H9 (cell line): Measurements from ENCODE around the gene PLXNA2. TPM values are rescaled to one million over a fixed set of nuclear protein-coding genes. Genes with fewer than 3 reads are reported as not detected.

Experiments
- DNase-seq: peaks from one replicate; pipeline ENCODE4 v3.0.0-alpha.2; 2017
- H2AFZ ChIP-seq: one replicate; pipeline ENCODE4 v1.6.1; 2013; ENCODE audit warnings: mild to moderate bottlenecking, low read length, control low read depth, moderate library complexity
- H2AK5ac ChIP-seq: 2 replicates; pipeline ENCODE4 v1.6.1; 2013; ENCODE audit warnings: low read length, control low read depth, mixed read lengths; ENCODE audit not compliant: insufficient read length
- H2BK120ac ChIP-seq: one replicate; pipeline ENCODE4 v1.6.1; 2013; ENCODE audit warnings: low read depth, mild to moderate bottlenecking, low read length, control low read depth, inconsistent platforms; ENCODE audit not compliant: poor library complexity, severe bottlenecking
- H2BK12ac ChIP-seq: 2 replicates; pipeline ENCODE4 v1.6.1; 2013; ENCODE audit warnings: low read length, control low read depth, mixed read lengths, low read depth; ENCODE audit not compliant: insufficient read length
- H2BK15ac ChIP-seq: 2 replicates; pipeline ENCODE4 v1.6.1; 2013; ENCODE audit warnings: low read depth, low read length, control low read depth
- H2BK20ac ChIP-seq: one replicate; pipeline ENCODE4 v1.6.1; 2013; ENCODE audit warnings: low read depth, mild to moderate bottlenecking, low read length, control low read depth, inconsistent platforms; ENCODE audit not compliant: poor library complexity, severe bottlenecking
- H2BK5ac ChIP-seq: 2 replicates; pipeline ENCODE4 v1.6.1; 2013; ENCODE audit warnings: low read length, control low read depth, mixed read lengths; ENCODE audit not compliant: insufficient read length
- H3K14ac ChIP-seq: 2 replicates; pipeline ENCODE4 v1.6.1; 2013; ENCODE audit warnings: low read length, control low read depth; ENCODE audit not compliant: insufficient read depth
- H3K18ac ChIP-seq: 2 replicates; pipeline ENCODE4 v1.6.1; 2013; ENCODE audit warnings: low read depth, mild to moderate bottlenecking, mixed read lengths, low read length, control low read depth; ENCODE audit not compliant: insufficient read length
- H3K23ac ChIP-seq: 2 replicates; pipeline ENCODE4 v1.6.1; 2013; ENCODE audit warnings: low read length, control low read depth, mixed read lengths, low read depth; ENCODE audit not compliant: insufficient read length
- H3K23me2 ChIP-seq: 2 replicates; pipeline ENCODE4 v1.6.1; 2013; ENCODE audit warnings: low read depth, mild to moderate bottlenecking, mixed read lengths, low read length, control low read depth; ENCODE audit not compliant: insufficient read length, poor library complexity, severe bottlenecking
- H3K27ac ChIP-seq: 2 replicates; pipeline ENCODE4 v1.5.1; 2013; ENCODE audit warnings: low read length, control low read depth, mixed read lengths, low read depth; ENCODE audit not compliant: insufficient read length
- H3K27me3 ChIP-seq: 2 replicates; pipeline ENCODE4 v1.6.1; 2013; ENCODE audit warnings: low read length, control low read depth, inconsistent platforms; ENCODE audit not compliant: insufficient read depth
- H3K4ac ChIP-seq: 2 replicates; pipeline ENCODE4 v1.6.1; 2013; ENCODE audit warnings: low read depth, mild to moderate bottlenecking, control low read depth, inconsistent platforms, low read length, moderate library complexity
- H3K4me1 ChIP-seq: 2 replicates; pipeline ENCODE4 v1.6.1; 2013; ENCODE audit warnings: low read length, control low read depth, inconsistent platforms; ENCODE audit not compliant: insufficient read depth
- H3K4me2 ChIP-seq: 2 replicates; pipeline ENCODE4 v1.6.1; 2013; ENCODE audit warnings: low read length, control low read depth, mixed read lengths; ENCODE audit not compliant: insufficient read length, insufficient read depth
- H3K56ac ChIP-seq: 2 replicates; pipeline ENCODE4 v1.6.1; 2013; ENCODE audit warnings: low read depth, mild to moderate bottlenecking, mixed read lengths, low read length, control low read depth; ENCODE audit not compliant: insufficient read length
- H3K79me1 ChIP-seq: 2 replicates; pipeline ENCODE4 v1.6.1; 2013; ENCODE audit warnings: low read depth, mild to moderate bottlenecking, moderate library complexity, low read length, control low read depth, inconsistent platforms; ENCODE audit not compliant: insufficient read depth, poor library complexity, severe bottlenecking
- H3K79me2 ChIP-seq: 2 replicates; pipeline ENCODE4 v1.6.1; 2013; ENCODE audit warnings: low read length, control low read depth, inconsistent platforms; ENCODE audit not compliant: insufficient read depth
- H3K9ac ChIP-seq: 2 replicates; pipeline ENCODE4 v1.6.1; 2013; ENCODE audit warnings: low read length, control low read depth, mixed read lengths; ENCODE audit not compliant: insufficient read length; ENCODE audit errors: extremely low read depth
- H3K9me3 ChIP-seq: one replicate; pipeline ENCODE4 v1.6.1; 2013; ENCODE audit warnings: low read depth, low read length, inconsistent platforms; ENCODE audit not compliant: control insufficient read depth
- H3T11ph ChIP-seq: one replicate; pipeline ENCODE4 v1.6.1; 2013; ENCODE audit warnings: mild to moderate bottlenecking, low read length, control low read depth, inconsistent platforms
- H4K20me1 ChIP-seq: one replicate; pipeline ENCODE4 v1.6.1; 2013; ENCODE audit not compliant: control insufficient read depth, insufficient read length, insufficient read depth
- H4K5ac ChIP-seq: 2 replicates; pipeline ENCODE4 v1.6.1; 2013; ENCODE audit warnings: low read depth, mild to moderate bottlenecking, mixed read lengths, low read length, control low read depth; ENCODE audit not compliant: insufficient read length
- H4K8ac ChIP-seq: replicated peaks from 2 replicates; pipeline ENCODE4 v1.6.1; 2013; ENCODE audit warnings: low read length, control low read depth, mixed read lengths, low read depth; ENCODE audit not compliant: insufficient read length
- H4K91ac ChIP-seq: 2 replicates; pipeline ENCODE4 v1.6.1; 2013; ENCODE audit warnings: low read depth, mild to moderate bottlenecking, moderate library complexity, mixed read lengths, low read length, control low read depth; ENCODE audit not compliant: insufficient read length
- H3K27ac Mint-ChIP-seq, 3 experiments: 2 replicates in 2 of 3; 3 replicates in 1 of 3; pipeline ENCODE4 v1.8.0; 2020 to 2021; ENCODE audit warnings: mixed read lengths in 3 of 3, mild to moderate bottlenecking in 1 of 3, moderate library complexity in 1 of 3
- H3K27me3 Mint-ChIP-seq: 2 replicates; pipeline ENCODE4 v1.8.0; 2021; ENCODE audit warnings: low read depth, mild to moderate bottlenecking, moderate library complexity, mixed read lengths
- H3K36me3 Mint-ChIP-seq, 3 experiments: 2 replicates in 2 of 3; 3 replicates in 1 of 3; pipeline ENCODE4 v1.8.0; 2020 to 2021; ENCODE audit warnings: low read depth in 3 of 3, mixed read lengths in 3 of 3; ENCODE audit not compliant: insufficient read depth in 1 of 3
- H3K4me1 Mint-ChIP-seq, 2 experiments: 2 replicates each; pipeline ENCODE4 v1.8.0; 2020; ENCODE audit warnings: mixed read lengths in 2 of 2
- H3K4me3 Mint-ChIP-seq, 2 experiments: 2 replicates in 1 of 2; 3 replicates in 1 of 2; pipeline ENCODE4 v1.8.0; 2020 to 2021; ENCODE audit warnings: mild to moderate bottlenecking in 2 of 2, mixed read lengths in 2 of 2, moderate library complexity in 1 of 2
- H3K9me3 Mint-ChIP-seq, 2 experiments: 2 replicates in 1 of 2; 3 replicates in 1 of 2; pipeline ENCODE4 v1.8.0; 2020; ENCODE audit warnings: mild to moderate bottlenecking in 2 of 2, mixed read lengths in 2 of 2, moderate library complexity in 1 of 2
- WGBS: extraction: QIAGEN DNeasy Blood & Tissue Kit; methylation state at CpG from one replicate; pipeline ENCODE4 v1.1.7; 2013; ENCODE audit warnings: missing lambda C conversion rate, low lambda C conversion rate, mixed read lengths; ENCODE audit not compliant: insufficient read length; ENCODE audit errors: extremely low coverage; 5-methylcytosine and 5-hydroxymethylcytosine counted together
- total RNA-seq: library from RNA; stranded (reverse); gene quantifications from 2 replicates; pipeline ENCODE4 v1.2.1, GENCODE V29; 2021
- TF ChIP-seq, protein P1 (sequence below): fragments of 200-600 bp; sonication (generic); conservative IDR thresholded peaks from 3 replicates; pipeline ENCODE4 v1.8.0; 2021; ENCODE audit warnings: antibody characterized with exemption, mild to moderate bottlenecking

PLXNA2 gene
- total RNA-seq, 1 experiment from 2014 or later = 0.57 TPM

DNA sequence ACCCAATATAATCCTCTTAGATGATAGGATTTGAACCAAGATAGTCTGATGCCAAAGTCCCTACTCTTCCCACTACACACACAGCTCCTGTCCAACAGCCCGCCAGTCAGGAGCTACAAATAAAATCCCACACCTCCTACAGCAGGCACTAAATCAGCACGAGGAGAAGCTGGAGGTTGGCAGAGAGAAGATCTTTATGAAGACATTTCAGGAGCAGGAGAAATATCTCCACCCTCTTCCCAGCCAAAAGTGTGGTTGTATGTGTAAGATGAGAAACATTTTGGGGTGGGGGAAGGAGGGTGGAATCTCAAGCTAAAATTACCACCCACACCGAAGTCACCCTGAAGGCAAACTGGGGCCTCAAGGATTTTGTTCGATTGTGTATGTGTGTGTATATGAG lies 54.5 kb downstream of the PLXNA2 start:
- TF ChIP-seq, protein P1, sequence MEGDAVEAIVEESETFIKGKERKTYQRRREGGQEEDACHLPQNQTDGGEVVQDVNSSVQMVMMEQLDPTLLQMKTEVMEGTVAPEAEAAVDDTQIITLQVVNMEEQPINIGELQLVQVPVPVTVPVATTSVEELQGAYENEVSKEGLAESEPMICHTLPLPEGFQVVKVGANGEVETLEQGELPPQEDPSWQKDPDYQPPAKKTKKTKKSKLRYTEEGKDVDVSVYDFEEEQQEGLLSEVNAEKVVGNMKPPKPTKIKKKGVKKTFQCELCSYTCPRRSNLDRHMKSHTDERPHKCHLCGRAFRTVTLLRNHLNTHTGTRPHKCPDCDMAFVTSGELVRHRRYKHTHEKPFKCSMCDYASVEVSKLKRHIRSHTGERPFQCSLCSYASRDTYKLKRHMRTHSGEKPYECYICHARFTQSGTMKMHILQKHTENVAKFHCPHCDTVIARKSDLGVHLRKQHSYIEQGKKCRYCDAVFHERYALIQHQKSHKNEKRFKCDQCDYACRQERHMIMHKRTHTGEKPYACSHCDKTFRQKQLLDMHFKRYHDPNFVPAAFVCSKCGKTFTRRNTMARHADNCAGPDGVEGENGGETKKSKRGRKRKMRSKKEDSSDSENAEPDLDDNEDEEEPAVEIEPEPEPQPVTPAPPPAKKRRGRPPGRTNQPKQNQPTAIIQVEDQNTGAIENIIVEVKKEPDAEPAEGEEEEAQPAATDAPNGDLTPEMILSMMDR = no peak
- H3K4me1 Mint-ChIP-seq = peaks cover 0 to 5% of the 10 kb centered on the region in 2 experiments; a peak in 2 of 4 replicates

More for the DNA sequence above, 54.5 kb downstream of the PLXNA2 start:
- H3K9me3 ChIP-seq = no peaks in the 10 kb centered on the region
- H2BK5ac ChIP-seq = no peak overlapping the region
- H3K27me3 ChIP-seq = no peaks in the 10 kb centered on the region
- Mint-ChIP-seq H3K27ac (no peak overlapping the region), H3K4me3 (no peak overlapping the region), H3K27me3 (peaks cover 1% of the 10 kb centered on the region; the same call in 1 of the 2 replicates), H3K36me3 (no peaks in the 10 kb centered on the region), H3K9me3 (no peaks in the 10 kb centered on the region)
- H4K8ac ChIP-seq = no peak overlapping the region
- no CpG with 5 or more reads among the region's 4 CpGs for WGBS
- H3K14ac ChIP-seq = no peak overlapping the region
- H2BK20ac ChIP-seq = no peak overlapping the region
- H4K20me1 ChIP-seq = no peaks in the 10 kb centered on the region
- H3K18ac ChIP-seq = no peak overlapping the region
- no peak overlapping the region for H4K91ac ChIP-seq
- no peaks in the 10 kb centered on the region for H3K79me2 ChIP-seq
- H3T11ph ChIP-seq = no peak overlapping the region
- no peak overlapping the region for H3K23ac ChIP-seq
- no peak overlapping the region for H3K4me2 ChIP-seq
- H3K9ac ChIP-seq = no peak overlapping the region
- H2BK15ac ChIP-seq = no peak overlapping the region
- H3K79me1 ChIP-seq = no peaks in the 10 kb centered on the region
- H2AK5ac ChIP-seq = no peak overlapping the region
- no peak overlapping the region for H3K27ac ChIP-seq
- H3K23me2 ChIP-seq = no peaks in the 10 kb centered on the region
- no peak overlapping the region for H2BK120ac ChIP-seq
- H4K5ac ChIP-seq = no peak overlapping the region
- DNase-seq = no peak
- H3K4ac ChIP-seq = no peak overlapping the region
- H2BK12ac ChIP-seq = no peak overlapping the region
- no peak overlapping the region for H3K56ac ChIP-seq
- H2AFZ ChIP-seq = no peak overlapping the region
- no peaks in the 10 kb centered on the region for H3K4me1 ChIP-seq
